SK-N-SH (cell line): ENCODE measurements around the gene FHDC1.

Experiments used
- CTCF ChIP-seq: fragments of 200-600 bp; sonication (generic); IDR thresholded peaks from 2 replicates; pipeline ENCODE4 v1.6.1; 2017; ENCODE audit warnings: antibody characterized with exemption, mild to moderate bottlenecking, moderate library complexity
- ELF1 ChIP-seq: IDR thresholded peaks from 2 replicates; pipeline ENCODE4 v1.4.0; 2012
- EP300 ChIP-seq, 2 experiments: IDR thresholded peaks; 2 replicates each; pipeline versions ENCODE4 v1.4.0 to v1.6.1; 2012; ENCODE audit warnings: borderline replicate concordance in 1 of 2, low read depth in 1 of 2, low read length in 1 of 2
- GABPA ChIP-seq: IDR thresholded peaks from 2 replicates; pipeline ENCODE4 v1.4.0; 2012; ENCODE audit warnings: low read depth, mild to moderate bottlenecking
- GATA2 ChIP-seq: sonication (generic); formaldehyde crosslinking; IDR thresholded peaks from 2 replicates; pipeline ENCODE4 v1.5.0; 2020; ENCODE audit warnings: mild to moderate bottlenecking, missing genetic modification reagents
- IRF3 ChIP-seq: fragments of 150-350 bp; IDR thresholded peaks from 2 replicates; pipeline ENCODE4 v1.6.1; 2016; ENCODE audit warnings: mild to moderate bottlenecking, low read depth, low read length
- NFIC ChIP-seq: IDR thresholded peaks from 2 replicates; pipeline ENCODE4 v1.4.0; 2012; ENCODE audit warnings: borderline replicate concordance
- PBX3 ChIP-seq: IDR thresholded peaks from 2 replicates; pipeline ENCODE4; 2012
- RFX5 ChIP-seq: IDR thresholded peaks from 2 replicates; pipeline ENCODE4 v1.6.1; 2012; ENCODE audit warnings: mild to moderate bottlenecking, improper control_type of control experiment, low read length
- TAF1 ChIP-seq: IDR thresholded peaks from 2 replicates; pipeline ENCODE4 v1.6.1; 2012; ENCODE audit warnings: low read depth, mild to moderate bottlenecking, low read length, moderate library complexity, borderline replicate concordance
- TCF12 ChIP-seq: IDR thresholded peaks from 2 replicates; pipeline ENCODE4 v1.4.0; 2012

GRCh38 chr4:152968806-152969394, 32.8 kb downstream of the FHDC1 start:
- TF ChIP-seq EP300 (IDR thresholded peaks at IDR 0.05; ENCODE audit: borderline replicate concordance in 1 of 2, low read depth in 1 of 2, low read length in 1 of 2) (no peak), CTCF (no peak), GATA2 (CRISPR knock-in tag) (no peak), NFIC (no peak), GABPA (no peak), TCF12 (no peak), IRF3 (no peak), PBX3 (no peak), TAF1 (no peak), RFX5 (no peak), ELF1 (no peak)
